GM18502 (cell line): ENCODE data around the gene NTM.
"Not testable (repeated sequence)": the region's sequence is repeated elsewhere in the genome, so short reads cannot be mapped to it uniquely, and the experiment has no call there.

ENCODE experiments used
- ATAC-seq: cut with Tn5 transposase; IDR thresholded peaks from one replicate; pipeline ENCODE4 v1.9.1; 2021; ENCODE audit warnings: mild to moderate bottlenecking; ENCODE audit not compliant: unreplicated experiment, poor library complexity

NTM gene

GRCh38 chr11:131486937-131487635 lies 116.7 kb downstream of the NTM start:
- no peak for ATAC-seq

GRCh38 chr11:131488238-131488637 lies 117.8 kb downstream of the NTM start:
- ATAC-seq = no peak

GRCh38 chr11:131491503-131491902 lies 121.1 kb downstream of the NTM start:
- no peak for ATAC-seq

- ATAC-seq = no peak
Measured at GRCh38 chr11:131495423-131495822, 125.0 kb downstream of the NTM start.

DNA sequence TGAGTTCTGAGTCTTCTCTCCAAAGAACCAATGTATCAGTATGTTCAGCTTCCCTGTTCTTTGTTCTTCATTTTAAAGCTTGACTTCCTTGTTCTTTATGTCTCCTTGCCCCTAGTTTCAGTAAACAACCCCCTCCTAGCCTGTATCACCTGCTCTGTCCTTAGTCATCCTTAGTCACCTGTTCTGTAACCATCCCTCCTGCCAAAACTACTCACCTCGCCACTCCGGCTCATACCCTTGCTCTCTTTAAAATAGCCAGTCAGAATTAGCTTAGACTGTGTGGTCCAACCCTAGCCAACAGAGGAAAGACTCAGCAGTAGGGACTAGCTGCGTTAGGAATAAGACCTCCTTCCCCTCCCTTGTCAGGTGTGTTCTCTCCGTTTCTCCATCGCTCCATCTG lies 127.3 kb downstream of the NTM start:
- not testable (repeated sequence) for ATAC-seq

DNA sequence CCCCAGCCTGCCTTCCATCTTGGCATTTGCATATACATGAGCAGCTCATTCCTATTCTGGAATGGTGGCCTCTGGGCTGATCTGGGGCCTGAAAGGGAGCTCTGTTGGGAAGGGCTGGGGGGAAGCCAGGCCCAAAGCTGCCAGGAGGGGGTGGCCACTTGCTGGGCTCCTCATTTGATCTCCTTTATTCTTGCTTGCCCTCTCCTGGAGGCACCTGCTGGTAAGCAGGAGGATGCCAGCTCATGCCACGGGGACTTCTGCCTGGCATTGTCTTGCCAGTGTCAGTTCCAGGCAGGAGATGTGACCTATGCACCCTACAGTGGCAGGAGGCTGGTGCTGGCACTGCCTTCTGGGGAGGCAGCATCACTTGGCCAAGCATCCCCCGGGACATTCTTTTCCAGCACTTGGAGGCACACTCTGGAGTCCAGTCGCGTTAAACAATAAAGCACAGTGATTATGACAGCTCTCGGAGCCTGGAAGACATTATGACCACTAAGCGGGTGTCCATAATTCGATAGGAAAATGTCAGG lies 128.3 kb downstream of the NTM start:
- no peak for ATAC-seq

GRCh38 chr11:131499199-131499598 lies 128.8 kb downstream of the NTM start:
- ATAC-seq = no peak

GRCh38 chr11:131503017-131503416 lies 132.6 kb downstream of the NTM start:
- no peak for ATAC-seq

GRCh38 chr11:131504199-131504949 lies 134.0 kb downstream of the NTM start:
- no peak for ATAC-seq

GRCh38 chr11:131506348-131506747 lies 135.9 kb downstream of the NTM start:
- ATAC-seq = no peak

GRCh38 chr11:131510662-131511061 lies 140.2 kb downstream of the NTM start:
- ATAC-seq = no peak

GRCh38 chr11:131511794-131512193 lies 141.4 kb downstream of the NTM start:
- ATAC-seq = peak; percentile 66

DNA sequence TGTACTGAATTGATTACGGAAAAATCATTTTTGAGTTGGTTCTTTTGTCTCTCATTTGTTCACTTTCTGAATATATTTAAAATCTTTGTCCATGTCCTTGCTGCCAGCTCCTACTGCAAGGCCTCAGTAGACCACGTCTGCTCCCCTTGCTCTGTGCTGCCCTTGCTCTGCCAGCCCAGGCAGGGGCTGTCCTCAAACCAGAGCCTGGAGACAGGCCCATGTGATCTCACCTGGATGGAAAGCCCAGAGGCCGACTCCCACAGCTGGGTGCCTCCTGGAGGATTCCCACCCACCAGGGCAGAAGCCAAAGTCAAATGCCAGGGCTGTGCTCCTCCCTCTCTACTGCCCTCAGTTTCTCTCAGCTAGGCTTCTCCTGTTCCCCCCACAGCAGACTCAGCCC lies 141.8 kb downstream of the NTM start:
- no peak for ATAC-seq

DNA sequence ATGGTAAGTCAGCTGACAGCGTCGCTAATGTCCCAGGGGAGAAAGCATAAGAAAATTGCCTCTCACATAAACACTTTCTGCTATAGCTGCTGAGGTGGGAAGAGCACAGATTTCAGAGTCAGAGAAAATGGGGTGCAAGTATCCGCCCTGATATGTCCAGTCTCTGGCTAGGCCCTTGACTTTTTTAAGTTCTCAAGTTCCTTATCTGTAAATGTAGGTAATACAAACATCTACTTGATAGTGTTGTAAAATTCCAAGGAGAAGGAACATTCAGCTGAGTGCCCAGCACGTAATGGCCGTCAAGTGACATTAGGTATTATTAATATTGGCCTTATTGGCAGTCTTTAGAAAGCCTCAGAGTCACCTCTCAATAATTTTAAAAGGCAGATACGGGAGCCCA lies 143.6 kb downstream of the NTM start:
- no peak for ATAC-seq

- ATAC-seq = no peak
Measured at GRCh38 chr11:131518305-131518838, 148.0 kb downstream of the NTM start.

DNA sequence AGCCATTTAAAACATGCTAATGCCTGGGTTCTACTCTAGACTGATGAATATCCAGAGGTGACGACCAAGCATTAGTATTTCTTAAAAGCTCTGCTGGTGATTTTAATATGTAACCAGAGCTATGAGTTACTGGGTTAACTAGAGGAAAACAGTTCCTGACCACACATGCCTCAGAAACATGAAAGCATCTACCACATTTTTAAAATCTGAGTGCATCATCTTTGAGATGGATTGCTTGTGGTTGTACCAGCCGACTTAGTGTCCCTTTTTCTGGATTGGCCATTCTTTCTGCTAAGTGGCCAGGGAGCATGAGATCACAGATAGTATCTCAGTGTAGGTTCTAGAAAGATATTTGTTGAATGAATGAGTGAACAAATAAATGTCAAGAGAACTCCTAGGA lies 152.4 kb downstream of the NTM start:
- no peak for ATAC-seq

DNA sequence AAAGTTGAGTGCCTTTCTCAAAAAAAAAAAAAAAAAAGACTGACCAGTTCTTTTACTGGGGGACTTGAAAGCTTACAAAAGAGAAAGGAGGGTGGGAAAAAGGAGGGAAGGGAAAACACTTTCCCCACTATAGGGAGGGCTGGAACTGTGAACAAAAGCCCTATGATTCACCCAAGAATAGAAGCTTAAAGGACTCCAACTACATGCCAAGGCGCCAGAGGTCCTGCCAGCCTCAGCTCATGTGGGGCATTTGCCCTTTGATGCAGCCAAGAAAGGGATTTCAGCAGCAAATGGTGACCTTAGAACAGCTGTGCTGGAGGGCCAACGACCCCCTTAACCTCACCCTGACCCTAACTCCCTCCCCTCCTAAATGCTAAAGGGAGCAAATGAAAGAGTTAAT lies 160.0 kb downstream of the NTM start:
- no peak for ATAC-seq

- no peak for ATAC-seq
Measured at GRCh38 chr11:131533149-131533548, 162.7 kb downstream of the NTM start.

DNA sequence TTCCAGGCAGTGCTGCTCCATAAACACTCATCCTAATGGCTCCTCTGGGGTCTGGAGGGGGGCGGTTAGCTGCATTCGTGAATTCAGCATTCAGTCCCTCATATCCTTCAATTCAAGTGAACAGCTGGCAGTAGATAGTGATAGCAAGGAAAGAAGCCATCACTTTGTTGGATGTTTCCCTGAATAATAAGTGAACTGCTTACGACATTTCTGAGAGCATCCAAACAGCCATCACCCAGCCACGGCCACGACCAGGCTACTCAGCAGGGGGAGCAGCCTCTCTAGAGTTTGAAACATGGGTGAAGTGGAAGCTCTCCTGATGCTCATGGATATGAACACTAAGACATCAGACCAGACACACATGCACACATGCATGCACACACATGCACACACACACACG lies 163.6 kb downstream of the NTM start:
- no peak for ATAC-seq

DNA sequence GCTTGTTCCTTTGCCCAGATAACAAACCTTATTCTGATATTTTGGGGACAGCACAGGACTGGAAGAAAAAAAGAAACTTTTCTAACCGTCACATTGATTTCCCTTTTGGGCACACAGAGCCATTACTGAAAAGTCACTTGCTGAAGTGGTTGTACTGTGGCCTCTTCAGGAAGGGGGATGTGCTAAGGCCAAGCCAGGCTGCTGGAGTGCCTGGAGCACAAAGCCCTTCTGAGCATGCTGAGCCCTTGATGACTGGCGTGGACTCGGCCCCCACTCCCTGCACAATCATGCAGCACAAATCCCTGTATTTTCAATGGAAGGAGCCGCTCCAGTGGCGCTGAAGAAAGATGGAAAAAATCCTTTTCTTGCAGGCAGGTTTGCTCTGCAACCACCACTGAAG lies 164.2 kb downstream of the NTM start:
- no peak for ATAC-seq

DNA sequence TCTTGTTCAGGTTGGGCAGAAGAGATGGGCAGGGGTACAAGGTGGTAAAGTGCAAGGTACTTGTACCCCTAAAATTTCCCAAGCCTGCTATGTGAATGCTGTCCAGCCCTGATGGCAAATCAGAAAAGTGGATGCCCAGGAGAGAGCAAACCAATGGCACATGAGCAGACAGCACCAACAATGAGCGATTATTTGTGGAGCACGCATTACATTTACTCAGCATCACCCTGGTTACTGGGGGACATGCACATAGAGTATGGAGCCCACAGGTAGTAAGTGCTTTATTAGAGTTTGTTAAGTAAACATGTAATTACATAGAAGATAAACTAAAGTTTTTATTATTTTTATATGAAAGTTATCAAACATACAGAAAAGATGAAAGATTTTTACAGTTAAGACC lies 165.7 kb downstream of the NTM start:
- ATAC-seq = no peak
